Stomach (tissue), 9 donors: Measurements from ENCODE around the gene TTC7B. TPM values are rescaled to one million over a fixed set of nuclear protein-coding genes. Genes with fewer than 3 reads are reported as not detected.

ENCODE experiments used
- DNase-seq, 2 donors: peaks; one replicate each; pipeline versions ENCODE4 v3.0.0 to v3.0.0-alpha.2; 2013 to 2019
- H3K27ac ChIP-seq, 5 donors: fragments of 200-600 bp in 4 of 5; sonication (generic) in 4 of 5; one replicate each; pipeline ENCODE4 v1.5.1; 2013 to 2019; ENCODE audit warnings: mild to moderate bottlenecking in 1 of 5, moderate library complexity in 1 of 5
- H3K27me3 ChIP-seq, 3 donors: fragments of 200-600 bp; sonication (generic); one replicate each; pipeline ENCODE4 v1.5.1; 2017 to 2019; ENCODE audit warnings: mixed run types in 1 of 3
- H3K36me3 ChIP-seq, 4 donors: fragments of 200-600 bp; sonication (generic); 1 replicate in 3 of 4; 2 replicates in 1 of 4; pipeline ENCODE4 v1.5.1; 2016 to 2019
- H3K4me1 ChIP-seq, 4 donors: fragments of 200-600 bp; sonication (generic); one replicate each; pipeline ENCODE4 v1.5.1; 2016 to 2019
- H3K4me3 ChIP-seq, 4 donors: fragments of 200-600 bp; sonication (generic) in 3 of 4; one replicate each; pipeline ENCODE4 v1.5.1; 2016 to 2019; ENCODE audit warnings: mild to moderate bottlenecking in 1 of 4
- H3K9me3 ChIP-seq, 4 donors: fragments of 200-600 bp; sonication (generic); one replicate each; pipeline ENCODE4 v1.5.1; 2016 to 2019
- EP300 ChIP-seq: sonication (generic); formaldehyde crosslinking; IDR thresholded peaks from one replicate; pipeline ENCODE4 v1.6.1; 2017; ENCODE audit warnings: antibody characterized with exemption
- POLR2A ChIP-seq, 4 donors: fragments of 450-650 bp; IDR thresholded peaks; one replicate each; pipeline ENCODE4 v1.6.1; 2016; ENCODE audit warnings: antibody characterized with exemption in 4 of 4, control low read depth in 2 of 4, mild to moderate bottlenecking in 1 of 4, moderate library complexity in 1 of 4
- POLR2AphosphoS5 ChIP-seq, 3 donors: sonication (generic); formaldehyde crosslinking; IDR thresholded peaks; one replicate each; pipeline ENCODE4 v1.6.1; 2016; ENCODE audit warnings: antibody characterized with exemption in 3 of 3
- WGBS, 5 donors: extraction: QIAGEN DNeasy Blood & Tissue Kit in 3 of 5; methylation state at CpG; one replicate each; pipeline versions ENCODE4 v1.1.5 to v1.1.7; 2013 to 2018; 5-methylcytosine and 5-hydroxymethylcytosine counted together
- intact Hi-C: fragments of 100-400 bp; cut with DNase I; formaldehyde crosslinking; loops from one replicate; pipeline ENCODE4 v1.15.1; 2023; ENCODE audit warnings: low total_unique reads
- polyA plus RNA-seq, 3 donors: library from polyadenylated mRNA; stranded (reverse); fragments of 200-250 nt; gene quantifications; one replicate each; pipeline ENCODE4 v1.2.3, GENCODE V29; 2013
- total RNA-seq, 5 donors: library from RNA; depleted of rRNA; stranded (reverse); fragments of >200 nt; gene quantifications; one replicate each; pipeline versions ENCODE4 v1.1.0 to v1.2.3, GENCODE V29; 2014 to 2016
- TF ChIP-seq, protein P1 (sequence below), 7 experiments: fragments of 450-650 bp in 4 of 7; fragments of 200-600 bp in 3 of 7; sonication (generic) in 3 of 7; IDR thresholded peaks; one replicate each; pipeline ENCODE4 v1.5.1; 2016 to 2019; ENCODE audit warnings: antibody characterized with exemption in 7 of 7, control low read depth in 2 of 7, mild to moderate bottlenecking in 1 of 7
- donor health status: healthy with polysubstance abuse.
- donor health status: Bipolar disorder and iron deficiency.
- donor health status: healthy.

TTC7B gene
- total and polyA plus RNA-seq, 8 donors = 6.8 to 110 (median 17.7) TPM

DNA sequence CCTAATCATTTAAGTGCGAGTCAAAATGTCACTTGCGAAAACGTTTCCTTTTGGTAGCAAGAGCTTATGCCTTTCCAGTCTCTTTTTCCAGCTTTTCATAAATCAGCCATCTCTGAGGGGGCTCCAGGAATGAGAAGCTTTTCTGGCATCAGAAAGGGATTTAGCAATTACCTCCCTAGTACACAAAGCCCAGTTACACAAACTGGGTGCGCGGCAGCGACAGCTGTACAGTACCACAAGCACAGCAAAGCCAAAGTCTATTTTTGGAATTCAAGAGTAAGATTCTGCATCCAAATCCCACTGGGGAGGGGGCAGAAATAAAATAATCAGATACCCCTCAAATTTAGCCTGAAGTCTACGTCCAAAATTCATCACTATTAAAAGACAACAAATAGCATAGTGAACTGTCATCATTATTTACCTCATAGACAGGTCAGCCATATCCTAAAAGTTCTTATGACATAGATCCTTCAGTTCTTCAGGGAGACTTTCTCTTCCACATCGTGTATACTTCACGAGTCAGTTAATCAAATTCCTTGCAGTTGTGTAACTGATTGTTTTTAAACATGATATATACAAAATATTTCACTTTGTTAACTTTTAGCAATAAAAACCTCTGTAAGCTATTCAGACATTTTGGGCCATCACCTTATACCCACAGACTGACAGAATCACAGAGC is 150.8 kb downstream of the TTC7B start:
- Histone ChIP-seq H3K4me1 (peaks cover 0 to 28% (median 8%) of the 10 kb centered on the region in 4 donors), H3K9me3 (no peaks in the 10 kb centered on the region), H3K27ac (no peak overlapping the region), H3K36me3 (peaks cover 0 to 4% (median 2%) of the 10 kb centered on the region in 4 donors), H3K27me3 (no peaks in the 10 kb centered on the region), H3K4me3 (no peak overlapping the region)
- TF ChIP-seq POLR2AphosphoS5 (IDR thresholded peaks at IDR 0.05) = no peak
- TF ChIP-seq, protein P1, sequence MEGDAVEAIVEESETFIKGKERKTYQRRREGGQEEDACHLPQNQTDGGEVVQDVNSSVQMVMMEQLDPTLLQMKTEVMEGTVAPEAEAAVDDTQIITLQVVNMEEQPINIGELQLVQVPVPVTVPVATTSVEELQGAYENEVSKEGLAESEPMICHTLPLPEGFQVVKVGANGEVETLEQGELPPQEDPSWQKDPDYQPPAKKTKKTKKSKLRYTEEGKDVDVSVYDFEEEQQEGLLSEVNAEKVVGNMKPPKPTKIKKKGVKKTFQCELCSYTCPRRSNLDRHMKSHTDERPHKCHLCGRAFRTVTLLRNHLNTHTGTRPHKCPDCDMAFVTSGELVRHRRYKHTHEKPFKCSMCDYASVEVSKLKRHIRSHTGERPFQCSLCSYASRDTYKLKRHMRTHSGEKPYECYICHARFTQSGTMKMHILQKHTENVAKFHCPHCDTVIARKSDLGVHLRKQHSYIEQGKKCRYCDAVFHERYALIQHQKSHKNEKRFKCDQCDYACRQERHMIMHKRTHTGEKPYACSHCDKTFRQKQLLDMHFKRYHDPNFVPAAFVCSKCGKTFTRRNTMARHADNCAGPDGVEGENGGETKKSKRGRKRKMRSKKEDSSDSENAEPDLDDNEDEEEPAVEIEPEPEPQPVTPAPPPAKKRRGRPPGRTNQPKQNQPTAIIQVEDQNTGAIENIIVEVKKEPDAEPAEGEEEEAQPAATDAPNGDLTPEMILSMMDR (IDR thresholded peaks at IDR 0.05) = no peak
- no peak for TF ChIP-seq POLR2A (IDR thresholded peaks at IDR 0.05)
- TF ChIP-seq EP300 = no peak
- 69 to 79% (median 76%) methylated on average over 9 of the region's 9 CpGs for WGBS, 5 donors
- DNase-seq = no peak
- intact Hi-C loops = no loop called here

DNA sequence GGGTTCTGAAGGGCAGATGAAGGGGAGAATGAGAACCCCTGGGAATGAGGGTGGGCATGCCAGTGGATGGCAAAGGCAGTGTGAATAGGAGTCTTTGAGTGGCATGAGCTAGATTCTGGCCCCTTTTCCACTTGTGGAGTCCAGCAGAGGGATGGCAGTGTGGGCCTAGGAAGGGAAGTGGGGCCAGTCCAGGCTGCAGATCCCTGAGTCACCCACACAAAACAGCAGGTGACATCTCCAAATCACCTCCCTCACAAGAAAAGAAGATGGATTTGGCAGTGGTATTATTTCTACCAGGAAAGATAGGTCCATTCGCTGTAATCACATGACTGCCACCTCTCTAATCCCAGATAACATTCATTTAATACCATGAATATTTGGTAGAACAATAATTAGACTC is 151.3 kb downstream of the TTC7B start:
- no peaks in the 10 kb centered on the region for H3K9me3 ChIP-seq
- intact Hi-C loops = no loop called here
- H3K27me3 ChIP-seq = no peaks in the 10 kb centered on the region
- H3K4me1 ChIP-seq = peaks cover 0 to 28% (median 8%) of the 10 kb centered on the region in 4 donors
- no peak for DNase-seq
- H3K36me3 ChIP-seq = peaks cover 0 to 2% (median 0%) of the 10 kb centered on the region in 4 donors
- TF ChIP-seq POLR2AphosphoS5 (IDR thresholded peaks at IDR 0.05) (no peak), POLR2A (IDR thresholded peaks at IDR 0.05) (no peak), EP300 (no peak)
- TF ChIP-seq, protein P1 (IDR thresholded peaks at IDR 0.05) = no peak
- H3K27ac ChIP-seq = no peak overlapping the region
- 48 to 82% (median 59%) methylated on average over 1 of the region's 1 CpG for WGBS, 5 donors
- no peak overlapping the region for H3K4me3 ChIP-seq

DNA sequence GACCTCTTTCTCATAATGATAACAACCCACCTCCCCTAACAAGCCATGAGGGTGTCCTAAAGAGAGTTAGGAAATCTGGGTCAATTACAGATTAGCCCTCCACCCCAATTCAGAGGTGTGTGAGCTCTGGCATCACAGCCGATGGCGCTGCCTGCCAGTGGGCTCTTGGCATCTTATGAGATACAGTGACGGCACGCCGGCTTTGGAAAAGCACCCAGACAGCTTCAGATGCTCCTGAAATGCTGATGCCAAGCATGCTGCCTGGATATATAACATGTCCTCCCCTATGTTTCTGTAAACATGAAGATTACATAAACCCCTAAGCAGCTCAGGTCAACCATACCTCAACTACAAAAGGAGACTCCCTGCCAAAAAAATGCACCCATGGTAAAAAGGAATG is 152.6 kb downstream of the TTC7B start:
- TF ChIP-seq POLR2AphosphoS5 (IDR thresholded peaks at IDR 0.05) (no peak), POLR2A (IDR thresholded peaks at IDR 0.05) (no peak), EP300 (no peak)
- TF ChIP-seq, protein P1 (IDR thresholded peaks at IDR 0.05) = no peak
- Histone ChIP-seq H3K36me3 (peaks cover 0 to 4% (median 1%) of the 10 kb centered on the region in 4 donors), H3K9me3 (no peaks in the 10 kb centered on the region), H3K4me3 (no peak overlapping the region), H3K4me1 (peaks cover 0 to 28% (median 8%) of the 10 kb centered on the region in 4 donors), H3K27ac (no peak overlapping the region), H3K27me3 (no peaks in the 10 kb centered on the region)
- intact Hi-C loops = no loop called here
- DNase-seq = no peak
- 97 to 98% (median 98%) methylated on average over 5 of the region's 5 CpGs for WGBS, 5 donors

DNA sequence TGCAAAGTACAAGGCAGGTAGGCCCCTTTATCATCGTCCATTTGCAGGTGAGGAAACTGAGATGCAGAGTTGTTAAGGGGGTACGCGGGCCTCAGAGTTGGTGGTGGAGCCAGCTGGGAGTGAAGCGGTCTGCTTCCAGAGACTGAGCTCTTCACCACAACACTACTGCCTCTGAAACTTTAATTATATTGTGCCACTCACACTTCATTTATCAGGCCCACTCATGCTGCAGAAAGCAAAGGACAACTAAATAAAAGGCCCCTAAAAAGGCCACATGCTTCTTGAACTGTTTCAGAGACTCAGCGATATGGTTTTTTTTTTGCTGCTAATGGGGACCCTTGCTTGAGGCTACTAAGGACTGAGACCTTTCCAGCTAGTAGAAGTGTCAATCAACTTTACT is 153.1 kb downstream of the TTC7B start:
- WGBS, 5 donors = 91 to 97% (median 93%) methylated on average over 5 of the region's 5 CpGs
- Histone ChIP-seq H3K4me1 (peaks cover 0 to 28% (median 11%) of the 10 kb centered on the region in 4 donors), H3K36me3 (peaks cover 0 to 9% (median 4%) of the 10 kb centered on the region in 4 donors)

More for the DNA sequence above, 153.1 kb downstream of the TTC7B start:
- Histone ChIP-seq H3K4me3 (no peak overlapping the region), H3K9me3 (no peaks in the 10 kb centered on the region), H3K27ac (no peak overlapping the region), H3K27me3 (no peaks in the 10 kb centered on the region)
- TF ChIP-seq EP300 (no peak), POLR2A (IDR thresholded peaks at IDR 0.05) (no peak), POLR2AphosphoS5 (IDR thresholded peaks at IDR 0.05) (no peak)
- TF ChIP-seq, protein P1 (IDR thresholded peaks at IDR 0.05) = no peak
- no peak for DNase-seq
- intact Hi-C loops = no loop called here
